Spleen (tissue), 11 donors: ENCODE results near the gene CAMK2G. TPM values are rescaled to one million over a fixed set of nuclear protein-coding genes. Genes with fewer than 3 reads are reported as not detected.

Experiments
- DNase-seq: peaks from one replicate; pipeline ENCODE4 v3.0.0-alpha.2; 2020
- H3K27ac ChIP-seq, 8 donors: fragments of 200-600 bp; sonication (generic) in 7 of 8; 1 replicate in 4 of 8; 2 replicates in 4 of 8; pipeline versions ENCODE4 v1.5.0 to v1.8.0; 2016 to 2021; ENCODE audit warnings: inconsistent platforms in 4 of 8, mild to moderate bottlenecking in 4 of 8, moderate library complexity in 1 of 8
- H3K27me3 ChIP-seq, 7 donors: fragments of 200-600 bp; sonication (generic) in 6 of 7; replicated peaks in 1 of 7; 1 replicate in 4 of 7; 2 replicates in 3 of 7; pipeline versions ENCODE4 v1.5.0 to v1.8.0; 2016 to 2021; ENCODE audit warnings: inconsistent platforms in 3 of 7, mild to moderate bottlenecking in 1 of 7
- H3K36me3 ChIP-seq, 6 donors: fragments of 200-600 bp; sonication (generic) in 5 of 6; 1 replicate in 4 of 6; 2 replicates in 2 of 6; pipeline versions ENCODE4 v1.5.0 to v1.8.0; 2016 to 2021; ENCODE audit warnings: inconsistent platforms in 2 of 6
- H3K4me1 ChIP-seq, 6 donors: fragments of 200-600 bp; sonication (generic) in 5 of 6; 1 replicate in 3 of 6; 2 replicates in 3 of 6; pipeline versions ENCODE4 v1.5.0 to v1.8.0; 2016 to 2021; ENCODE audit warnings: inconsistent platforms in 3 of 6
- H3K4me3 ChIP-seq, 8 donors: fragments of 200-600 bp; sonication (generic) in 7 of 8; 1 replicate in 4 of 8; 2 replicates in 4 of 8; pipeline versions ENCODE4 v1.5.0 to v1.8.0; 2016 to 2021; ENCODE audit warnings: inconsistent platforms in 4 of 8, mild to moderate bottlenecking in 4 of 8, moderate library complexity in 2 of 8
- H3K9me3 ChIP-seq, 8 donors: fragments of 200-600 bp; sonication (generic) in 7 of 8; 1 replicate in 4 of 8; 2 replicates in 4 of 8; pipeline versions ENCODE4 v1.5.0 to v1.8.0; 2016 to 2021; ENCODE audit warnings: inconsistent platforms in 4 of 8
- POLR2A ChIP-seq, 3 donors: fragments of 450-650 bp; IDR thresholded peaks; one replicate each; pipeline ENCODE4 v1.5.1; 2017; ENCODE audit warnings: antibody characterized with exemption in 3 of 3, mild to moderate bottlenecking in 1 of 3
- POLR2AphosphoS5 ChIP-seq, 3 donors: sonication (generic); formaldehyde crosslinking; IDR thresholded peaks; one replicate each; pipeline ENCODE4 v1.5.1; 2017; ENCODE audit warnings: antibody characterized with exemption in 3 of 3
- WGBS, 5 donors: extraction: QIAGEN DNeasy Blood & Tissue Kit in 3 of 5; methylation state at CpG; one replicate each; pipeline versions ENCODE4 v1.1.5 to v1.1.7; 2013 to 2018; 5-methylcytosine and 5-hydroxymethylcytosine counted together
- intact Hi-C: fragments of 100-400 bp; cut with DNase I; formaldehyde crosslinking; loops from one replicate; pipeline ENCODE4 v1.15.0; 2023; ENCODE audit warnings: low total_unique reads
- polyA plus RNA-seq, 3 donors: library from polyadenylated mRNA; stranded (reverse); fragments of 200-250 nt; gene quantifications; one replicate each; pipeline ENCODE4 v1.2.1, GENCODE V29; 2013
- total RNA-seq, 7 donors: library from RNA; depleted of rRNA in 3 of 7; stranded (reverse); fragments of >200 nt in 3 of 7; fragmentation: NEBNext Ultra II Directional in 4 of 7; extraction: Animal tissue kit (Norgen Biotek cat#: 25700) in 4 of 7; gene quantifications; one replicate each; pipeline versions ENCODE4 v1.1.0 to v1.2.1, GENCODE V29; 2016 to 2021
- TF ChIP-seq, protein P1 (sequence below), 11 experiments: fragments of 200-600 bp in 7 of 11; fragments of 450-650 bp in 4 of 11; sonication (generic) in 4 of 11; IDR thresholded peaks in 8 of 11; conservative IDR thresholded peaks in 3 of 11; 1 replicate in 7 of 11; 2 replicates in 4 of 11; pipeline versions ENCODE4 v1.4.0 to v1.8.0; 2016 to 2021; ENCODE audit warnings: antibody characterized with exemption in 11 of 11, inconsistent platforms in 4 of 11, mild to moderate bottlenecking in 1 of 11
- donor health status: healthy with polysubstance abuse.
- donor health status: DM: no; HTN: no; CAD: no; lungs with moderate emphysema.
- donor health status: DM: no; HTN: no; CAD: no.
- donor health status: Bipolar disorder and iron deficiency.
- donor health status: healthy.
- donor health status: DM: no; HTN: no; CAD: no.
- donor health status: DM: yes; HTN: yes; CAD: no.

The CAMK2G gene
- total and polyA plus RNA-seq, 10 donors, result 10.4 to 55.2 (median 43.9) TPM

- Histone ChIP-seq H3K27ac (no peak overlapping the region), H3K36me3 (peaks cover 0 to 94% (median 53%) of the 10 kb centered on the region in 6 donors), H3K4me3 (no peak overlapping the region), H3K27me3 (no peaks in the 10 kb centered on the region), H3K4me1 (peaks cover 12 to 51% (median 28%) of the 10 kb centered on the region in 6 donors), H3K9me3 (no peaks in the 10 kb centered on the region)
- intact Hi-C loops, result loop anchor here (5.0 kb wide), 1 partner anchor 35 kb away; no protein-coding TSS in a partner anchor
- 93 to 98% (median 97%) methylated on average over 6 to 7 of the region's 7 CpGs for WGBS, 5 donors
- no peak for TF ChIP-seq POLR2AphosphoS5 (IDR thresholded peaks at IDR 0.05)
- TF ChIP-seq POLR2A (IDR thresholded peaks at IDR 0.05), result no peak
- TF ChIP-seq, protein P1, sequence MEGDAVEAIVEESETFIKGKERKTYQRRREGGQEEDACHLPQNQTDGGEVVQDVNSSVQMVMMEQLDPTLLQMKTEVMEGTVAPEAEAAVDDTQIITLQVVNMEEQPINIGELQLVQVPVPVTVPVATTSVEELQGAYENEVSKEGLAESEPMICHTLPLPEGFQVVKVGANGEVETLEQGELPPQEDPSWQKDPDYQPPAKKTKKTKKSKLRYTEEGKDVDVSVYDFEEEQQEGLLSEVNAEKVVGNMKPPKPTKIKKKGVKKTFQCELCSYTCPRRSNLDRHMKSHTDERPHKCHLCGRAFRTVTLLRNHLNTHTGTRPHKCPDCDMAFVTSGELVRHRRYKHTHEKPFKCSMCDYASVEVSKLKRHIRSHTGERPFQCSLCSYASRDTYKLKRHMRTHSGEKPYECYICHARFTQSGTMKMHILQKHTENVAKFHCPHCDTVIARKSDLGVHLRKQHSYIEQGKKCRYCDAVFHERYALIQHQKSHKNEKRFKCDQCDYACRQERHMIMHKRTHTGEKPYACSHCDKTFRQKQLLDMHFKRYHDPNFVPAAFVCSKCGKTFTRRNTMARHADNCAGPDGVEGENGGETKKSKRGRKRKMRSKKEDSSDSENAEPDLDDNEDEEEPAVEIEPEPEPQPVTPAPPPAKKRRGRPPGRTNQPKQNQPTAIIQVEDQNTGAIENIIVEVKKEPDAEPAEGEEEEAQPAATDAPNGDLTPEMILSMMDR (IDR thresholded peaks at IDR 0.05 in 8 of 11, conservative IDR thresholded peaks at IDR 0.05 in 3 of 11), result no peak
- DNase-seq, result no peak
Measured at GRCh38 chr10:73847031-73847430, 27.3 kb downstream of the CAMK2G start.

- Histone ChIP-seq H3K9me3 (no peaks in the 10 kb centered on the region), H3K4me1 (peaks cover 0 to 15% (median 2%) of the 10 kb centered on the region in 6 donors), H3K36me3 (peaks cover 0 to 100% (median 78%) of the 10 kb centered on the region in 6 donors), H3K4me3 (no peak overlapping the region), H3K27ac (peak overlapping the region in 3 of 8 donors; percentile 17 to 47 (median 32)), H3K27me3 (no peaks in the 10 kb centered on the region)
- TF ChIP-seq, protein P1 (IDR thresholded peaks at IDR 0.05 in 8 of 11, conservative IDR thresholded peaks at IDR 0.05 in 3 of 11), result no peak
- TF ChIP-seq POLR2A (IDR thresholded peaks at IDR 0.05) (no peak), POLR2AphosphoS5 (IDR thresholded peaks at IDR 0.05) (no peak)
- 58 to 86% (median 77%) methylated on average over 5 of the region's 5 CpGs for WGBS, 5 donors
- DNase-seq, result no peak
- intact Hi-C loops, result no loop called here
Measured at GRCh38 chr10:73843261-73843660, 31.1 kb downstream of the CAMK2G start.

GRCh38 chr10:73842349-73842748 lies 32.0 kb downstream of the CAMK2G start:
- H3K36me3 ChIP-seq, result peaks cover 0 to 100% (median 77%) of the 10 kb centered on the region in 6 donors
- TF ChIP-seq POLR2AphosphoS5 (IDR thresholded peaks at IDR 0.05) (no peak), POLR2A (IDR thresholded peaks at IDR 0.05) (no peak)
- TF ChIP-seq, protein P1 (IDR thresholded peaks at IDR 0.05 in 8 of 11, conservative IDR thresholded peaks at IDR 0.05 in 3 of 11), result no peak
- no peaks in the 10 kb centered on the region for H3K9me3 ChIP-seq
- whole genome bisulfite sequencing, 5 donors, result 90 to 95% (median 92%) methylated on average over 11 of the region's 11 CpGs
- no peak for DNase-seq
- no peaks in the 10 kb centered on the region for H3K27me3 ChIP-seq
- H3K4me3 ChIP-seq, result no peak overlapping the region
- H3K27ac ChIP-seq, result no peak overlapping the region
- intact Hi-C loops, result no loop called here
- H3K4me1 ChIP-seq, result peaks cover 0 to 12% (median 0%) of the 10 kb centered on the region in 6 donors

DNA sequence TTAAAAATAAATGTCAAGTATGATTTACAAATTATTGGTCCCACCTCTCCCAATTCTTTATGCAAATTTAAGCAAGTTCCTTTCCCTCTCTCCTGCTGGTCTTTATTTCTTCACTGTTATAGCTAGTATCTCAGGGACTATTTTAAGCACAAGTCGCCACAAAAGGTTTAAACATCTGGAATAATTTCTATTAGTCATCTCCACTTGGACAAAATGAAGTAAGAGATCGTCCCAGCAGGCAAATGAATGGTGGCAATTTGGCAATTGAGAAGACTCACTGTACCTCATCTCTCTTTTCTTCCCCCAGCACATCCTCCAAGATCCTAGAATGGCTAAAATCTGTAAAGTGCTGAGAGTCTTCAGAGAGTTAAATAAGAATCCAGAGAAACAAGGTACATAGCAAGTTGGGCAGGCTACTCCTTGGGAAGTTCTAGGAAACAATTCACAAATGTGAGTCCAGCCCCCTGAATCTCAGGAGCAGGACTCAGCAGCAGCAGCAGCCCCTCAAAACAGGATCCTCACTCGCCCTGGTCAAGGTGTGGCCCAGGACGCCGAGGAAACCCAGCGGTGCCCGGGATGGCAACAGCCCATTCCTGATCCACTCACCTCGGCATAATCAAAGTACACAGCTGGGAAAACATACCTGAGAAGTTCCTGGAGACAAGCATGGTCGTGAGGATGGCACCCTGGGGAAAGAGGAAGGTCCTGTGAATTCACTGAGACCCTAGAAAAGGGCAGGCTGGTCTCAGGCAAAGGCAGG lies 32.6 kb downstream of the CAMK2G start:
- TF ChIP-seq POLR2A (IDR thresholded peaks at IDR 0.05), result no peak
- TF ChIP-seq, protein P1 (IDR thresholded peaks at IDR 0.05 in 8 of 11, conservative IDR thresholded peaks at IDR 0.05 in 3 of 11), result no peak
- TF ChIP-seq POLR2AphosphoS5 (IDR thresholded peaks at IDR 0.05), result no peak
- 89 to 97% (median 94%) methylated on average over 9 of the region's 9 CpGs for WGBS, 5 donors
- H3K4me3 ChIP-seq, result no peak overlapping the region
- intact Hi-C loops, result no loop called here
- peaks cover 0 to 12% (median 0%) of the 10 kb centered on the region in 6 donors for H3K4me1 ChIP-seq
- no peaks in the 10 kb centered on the region for H3K27me3 ChIP-seq
- peaks cover 0 to 100% (median 77%) of the 10 kb centered on the region in 6 donors for H3K36me3 ChIP-seq
- H3K27ac ChIP-seq, result no peak overlapping the region
- DNase-seq, result no peak
- no peaks in the 10 kb centered on the region for H3K9me3 ChIP-seq
